SKM-1 (cell line): Measurements from ENCODE around the gene PRSS50.
"Not testable (repeated sequence)": the region's sequence is repeated elsewhere in the genome, so short reads cannot be mapped to it uniquely, and the experiment has no call there.

Source experiments
- DNase-seq: peaks from one replicate; lab custom pipeline; 2025; ENCODE audit not compliant: unreplicated experiment; lab: John Stamatoyannopoulos, UW

PRSS50 gene

DNA sequence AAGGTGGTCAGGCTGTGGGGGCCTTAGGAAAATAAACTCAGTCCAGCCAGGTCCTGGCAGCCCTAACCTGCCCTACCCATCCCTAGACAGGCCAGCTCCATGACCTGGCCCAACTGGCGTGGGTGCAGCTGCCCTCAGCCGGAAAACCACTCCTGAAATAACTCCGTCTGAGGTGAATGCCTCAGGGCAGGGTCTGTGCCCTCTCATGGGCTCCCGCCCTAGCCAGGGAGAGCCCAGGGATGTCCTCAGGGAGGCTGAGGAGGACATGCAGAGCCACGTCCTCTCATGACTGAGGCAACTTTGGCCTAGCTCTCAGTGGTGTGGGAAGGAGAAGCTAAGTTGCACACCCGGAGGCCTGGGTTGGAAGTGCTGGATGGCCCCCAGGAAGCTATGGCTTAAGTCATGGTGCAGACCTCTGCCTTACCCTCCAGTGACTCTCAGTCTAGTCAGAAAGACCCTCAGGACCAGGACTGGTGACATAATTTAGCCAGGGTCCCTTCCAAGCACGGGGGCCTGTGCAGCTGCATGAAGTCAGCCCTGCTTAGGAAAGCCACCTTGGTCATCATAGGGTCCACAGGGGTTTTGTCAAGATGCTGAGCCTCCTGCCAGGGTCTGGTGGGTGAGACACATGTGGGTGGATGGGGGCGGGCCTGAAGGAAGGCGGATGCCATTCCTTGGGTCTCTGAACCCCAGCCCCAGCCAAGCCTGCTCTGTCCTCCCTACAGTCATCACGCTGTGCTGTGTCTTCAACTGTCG lies 9.1 kb downstream of the PRSS50 start:
- no peak for DNase-seq

DNA sequence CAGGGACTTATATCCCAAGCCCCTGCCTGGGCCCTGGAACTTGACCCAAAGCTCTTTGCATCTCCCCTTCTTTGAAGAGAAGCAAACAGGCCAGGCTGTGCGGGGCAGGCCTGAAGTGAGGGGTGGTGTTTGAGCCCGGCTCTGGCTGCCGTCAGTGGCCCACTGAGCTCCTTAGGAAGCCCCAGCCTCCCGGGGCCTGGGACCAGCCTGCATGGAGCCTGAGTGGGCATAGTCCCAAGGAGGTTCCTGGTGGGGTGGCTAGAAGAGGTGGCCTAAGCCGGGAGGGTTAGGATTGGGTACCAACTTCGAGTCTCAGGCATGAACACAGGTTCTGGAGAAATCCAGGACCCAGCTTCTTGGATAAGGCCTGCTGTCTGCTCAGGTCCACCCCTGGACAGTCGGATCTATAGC lies 10.1 kb downstream of the PRSS50 start:
- DNase-seq, result no peak

DNA sequence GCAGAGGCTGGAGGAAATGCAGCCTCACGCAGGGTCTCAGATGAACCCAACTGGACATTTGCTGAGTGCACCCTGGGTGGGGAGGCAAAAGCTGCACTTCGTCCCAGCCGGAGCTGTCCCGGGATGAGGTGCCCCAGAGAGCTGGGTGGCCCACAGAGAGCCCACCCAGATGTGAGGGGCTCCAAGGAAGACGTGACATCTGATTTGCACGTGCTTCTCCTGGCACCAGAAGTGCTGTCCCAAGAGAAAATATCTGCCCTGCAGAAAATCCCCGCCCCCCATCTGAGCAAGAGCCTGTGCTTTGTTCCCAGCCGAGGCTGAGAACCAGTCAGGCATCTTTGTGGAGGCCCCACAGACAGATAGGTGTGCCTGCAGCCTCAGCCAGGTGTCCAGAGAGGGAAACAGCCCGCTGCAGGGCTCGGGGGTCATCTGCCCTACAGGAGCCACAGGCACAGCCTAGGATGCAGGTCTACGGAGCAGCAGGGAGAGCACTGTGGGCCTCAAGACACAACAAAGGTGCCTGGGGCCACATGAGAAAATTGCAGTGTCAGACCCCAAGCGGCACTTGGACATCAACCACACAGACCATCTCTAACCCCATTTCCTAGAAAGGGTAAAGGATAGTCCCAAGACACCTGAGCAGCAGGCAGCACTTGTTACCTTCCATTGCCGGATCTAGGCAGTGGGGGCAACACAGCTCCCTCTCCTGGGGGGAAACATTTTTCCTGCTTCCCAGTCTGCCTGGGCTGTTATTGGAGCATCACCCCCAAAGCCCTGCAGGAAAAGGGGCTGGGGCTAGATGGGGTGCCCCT lies 10.7 kb downstream of the PRSS50 start:
- no peak for DNase-seq

DNA sequence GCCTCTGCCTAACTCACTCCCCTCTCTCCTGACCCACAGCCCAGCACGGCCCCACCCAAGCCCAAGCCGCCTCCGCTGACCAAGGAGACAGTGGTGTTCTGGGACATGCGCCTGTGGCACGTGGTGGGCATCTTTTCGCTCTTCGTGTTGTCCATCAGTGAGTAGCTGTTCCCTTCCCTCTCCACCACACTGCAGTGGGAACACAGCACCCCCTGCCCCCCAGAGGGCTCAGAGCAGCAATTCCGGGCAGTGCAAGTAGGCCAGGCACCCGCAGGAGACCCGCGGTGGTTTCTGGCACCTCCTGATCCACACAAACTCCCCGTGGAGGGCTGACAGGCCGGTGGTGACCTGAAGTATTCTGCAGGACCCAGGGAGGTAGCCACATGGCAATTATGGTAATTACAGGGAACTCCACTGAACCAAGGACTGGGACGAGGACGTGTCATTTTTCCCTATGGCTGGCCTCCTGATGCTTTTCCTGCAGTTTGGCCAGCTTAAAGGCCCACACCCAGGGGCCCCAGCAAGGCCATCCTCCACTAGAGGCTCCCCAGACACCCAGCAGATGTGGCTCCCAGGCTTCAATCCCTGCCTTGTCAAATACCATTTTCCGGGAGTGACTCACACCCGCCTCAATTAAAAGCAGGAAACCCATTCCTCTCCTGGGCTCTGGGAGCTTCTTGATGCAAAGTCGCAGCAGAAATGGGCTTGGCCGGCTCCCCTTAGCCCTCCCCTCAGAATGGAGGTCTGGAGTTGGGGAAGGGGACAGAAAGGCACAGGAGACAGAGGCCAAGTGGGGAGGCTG lies 11.7 kb downstream of the PRSS50 start:
- DNase-seq, result no peak

DNA sequence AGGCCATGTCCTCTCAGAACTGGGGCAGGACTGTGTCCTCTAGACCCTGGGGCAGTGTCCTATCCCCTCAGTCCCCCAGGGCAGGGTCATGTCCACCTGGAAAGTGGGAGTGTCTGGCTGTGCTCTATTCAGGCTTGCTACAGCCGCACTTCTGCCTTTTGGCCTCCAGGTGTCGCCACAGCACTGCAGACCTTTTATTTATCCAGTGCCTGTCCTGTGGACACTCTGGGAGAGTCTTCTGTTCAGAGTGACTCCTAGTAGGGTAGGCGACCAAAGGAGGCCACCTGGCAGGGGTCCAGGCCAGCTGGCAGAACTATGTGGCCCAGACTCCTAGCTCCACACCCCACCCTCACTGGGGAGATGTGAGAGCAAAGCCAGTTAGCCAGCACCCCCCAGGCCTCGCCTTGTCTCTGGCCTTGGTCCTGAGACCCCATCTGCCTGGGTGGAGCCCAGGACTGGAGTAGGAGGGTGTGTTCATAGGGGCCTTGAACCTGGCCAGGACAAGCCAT lies 12.6 kb downstream of the PRSS50 start:
- no peak for DNase-seq

DNA sequence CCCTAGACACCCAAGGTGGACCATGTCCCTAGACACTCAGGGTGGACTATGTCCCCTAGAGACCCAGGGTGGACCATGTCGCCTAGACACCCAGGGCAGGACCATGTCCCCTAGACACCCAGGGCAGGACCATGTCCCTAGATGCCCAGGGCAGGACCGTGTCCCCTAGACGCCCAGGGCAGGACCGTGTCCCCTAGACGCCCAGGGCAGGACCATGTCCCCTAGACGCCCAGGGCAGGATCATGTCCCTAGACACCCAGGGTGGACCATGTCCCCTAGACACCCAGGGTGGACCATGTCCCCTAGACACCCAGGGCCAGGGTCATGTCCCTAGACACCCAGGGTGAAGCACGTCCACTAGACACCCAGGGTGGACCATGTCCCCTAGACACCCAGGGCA lies 13.3 kb downstream of the PRSS50 start:
- not testable (repeated sequence) for DNase-seq

DNA sequence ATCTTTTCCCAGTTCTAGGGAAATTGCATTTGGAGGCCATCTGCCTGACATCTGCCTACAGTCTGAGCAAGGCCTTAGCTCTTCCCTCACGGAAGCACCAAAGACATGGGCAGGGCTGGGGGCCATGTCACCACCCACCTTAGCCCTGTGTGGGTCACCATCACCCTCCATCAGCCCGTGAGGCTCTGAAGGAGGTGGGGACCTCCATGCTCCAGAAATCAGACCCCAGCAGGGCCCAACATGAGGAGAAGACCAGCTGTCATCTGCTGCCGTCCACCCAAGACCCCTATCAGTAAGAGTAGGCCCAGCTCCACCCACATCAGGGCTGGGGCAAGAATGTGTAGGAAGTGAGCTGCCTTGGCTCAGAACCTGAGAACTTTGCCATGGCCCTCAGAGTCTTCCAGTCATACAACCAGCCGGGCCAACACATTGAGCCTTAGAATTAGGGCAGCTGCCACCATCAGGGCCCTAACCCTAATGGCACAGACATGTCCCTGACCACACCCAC lies 14.6 kb downstream of the PRSS50 start:
- DNase-seq, result no peak

DNA sequence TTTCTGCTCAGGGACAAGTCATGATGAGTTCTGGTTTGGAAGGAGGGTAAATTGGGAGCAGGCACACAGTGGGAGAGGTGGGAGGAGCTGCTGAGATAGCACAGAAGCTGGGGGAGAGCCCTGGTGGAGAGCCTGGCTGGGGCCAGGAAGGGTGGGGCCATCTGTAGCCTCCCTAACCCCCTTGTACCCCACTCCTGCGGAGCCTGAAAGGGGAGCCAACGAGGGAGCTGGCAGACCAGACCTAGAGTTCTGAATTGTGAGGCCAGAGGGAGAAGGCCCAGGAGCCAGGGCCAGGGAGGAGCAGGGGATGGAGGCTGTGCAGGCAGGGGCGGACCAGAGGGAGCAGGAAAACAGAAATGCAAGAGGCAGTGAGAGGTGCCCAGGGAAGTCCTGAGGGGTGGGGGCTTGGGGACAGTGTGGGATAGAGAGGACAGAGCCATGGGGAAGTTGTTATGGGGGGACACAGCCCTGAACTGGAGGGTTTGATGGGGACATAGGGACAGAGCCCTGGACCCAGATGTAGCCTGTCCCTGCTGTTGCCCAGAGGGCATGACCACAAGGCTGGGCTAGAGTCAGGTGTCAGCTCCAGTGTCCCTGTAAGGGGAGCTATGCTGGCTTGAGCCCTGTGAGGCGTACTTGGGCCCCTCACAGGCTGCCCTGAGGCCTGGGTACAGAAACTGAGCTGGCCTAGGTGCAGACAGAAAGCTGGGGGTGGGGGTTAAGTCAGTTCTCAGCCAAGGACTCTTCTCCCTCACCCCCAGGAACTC lies 15.2 kb downstream of the PRSS50 start:
- DNase-seq, result no peak

DNA sequence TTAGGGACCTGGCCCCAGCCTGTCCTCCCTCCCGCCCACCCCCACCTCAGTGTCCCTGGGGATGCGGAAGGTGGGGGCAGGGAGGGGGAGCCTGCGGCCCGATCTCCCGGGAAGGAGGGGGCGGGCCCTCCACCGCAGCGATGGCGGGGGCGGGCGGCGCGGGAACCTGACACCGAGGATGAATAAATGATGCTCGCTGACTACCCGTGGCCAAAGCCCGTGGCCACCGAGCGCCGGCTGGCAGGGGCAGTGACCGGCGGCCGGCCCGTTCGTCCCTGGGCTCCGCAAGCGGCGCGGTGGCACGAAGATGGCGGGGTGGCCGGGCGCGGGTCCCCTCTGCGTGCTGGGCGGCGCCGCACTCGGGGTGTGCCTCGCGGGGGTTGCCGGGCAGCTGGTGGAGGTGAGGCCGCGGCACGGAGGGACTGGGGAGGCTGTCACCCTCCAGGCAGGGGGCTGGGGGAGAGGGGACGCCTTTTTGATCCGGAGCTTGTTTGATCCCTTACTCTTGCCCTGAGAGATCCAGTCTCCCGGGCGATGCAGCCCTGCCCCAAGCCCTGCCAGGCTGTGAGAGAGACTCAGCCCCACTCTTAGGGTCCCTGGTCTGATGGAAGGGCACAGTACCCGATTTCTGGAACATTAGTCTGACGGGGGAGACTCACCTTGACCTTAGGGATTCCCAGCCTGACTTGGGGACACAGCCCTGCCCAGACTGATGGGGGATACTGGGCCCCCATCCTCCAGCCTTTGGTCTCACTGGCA lies 16.3 kb downstream of the PRSS50 start, which contains the start of gene TMIE:
Gene TMIE (plus strand): TSS at position 212 of the 759 bp plus-strand sequence. CDS start 96 bp downstream, at position 308.
- DNase-seq, result no peak

DNA sequence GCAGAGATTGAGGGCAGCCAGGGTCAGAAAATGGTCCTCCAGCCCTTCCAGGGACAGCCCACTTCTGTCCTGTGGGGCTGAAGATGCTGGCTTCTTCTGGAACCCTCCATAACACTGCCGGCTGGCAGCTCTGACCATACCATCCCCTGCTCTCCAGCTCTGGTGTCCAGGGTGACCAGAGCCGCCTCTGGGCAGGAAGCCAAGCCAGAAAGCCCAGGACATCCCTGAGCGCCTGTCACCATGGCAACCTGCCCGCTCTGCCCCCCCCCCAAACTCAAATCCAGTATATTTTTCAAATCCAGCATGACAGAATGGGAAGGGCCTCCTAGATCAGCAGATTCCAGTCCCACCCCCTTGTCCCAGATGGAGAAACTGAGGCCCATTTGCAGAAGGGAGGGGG lies 16.9 kb downstream of the PRSS50 start:
- DNase-seq, result no peak

DNA sequence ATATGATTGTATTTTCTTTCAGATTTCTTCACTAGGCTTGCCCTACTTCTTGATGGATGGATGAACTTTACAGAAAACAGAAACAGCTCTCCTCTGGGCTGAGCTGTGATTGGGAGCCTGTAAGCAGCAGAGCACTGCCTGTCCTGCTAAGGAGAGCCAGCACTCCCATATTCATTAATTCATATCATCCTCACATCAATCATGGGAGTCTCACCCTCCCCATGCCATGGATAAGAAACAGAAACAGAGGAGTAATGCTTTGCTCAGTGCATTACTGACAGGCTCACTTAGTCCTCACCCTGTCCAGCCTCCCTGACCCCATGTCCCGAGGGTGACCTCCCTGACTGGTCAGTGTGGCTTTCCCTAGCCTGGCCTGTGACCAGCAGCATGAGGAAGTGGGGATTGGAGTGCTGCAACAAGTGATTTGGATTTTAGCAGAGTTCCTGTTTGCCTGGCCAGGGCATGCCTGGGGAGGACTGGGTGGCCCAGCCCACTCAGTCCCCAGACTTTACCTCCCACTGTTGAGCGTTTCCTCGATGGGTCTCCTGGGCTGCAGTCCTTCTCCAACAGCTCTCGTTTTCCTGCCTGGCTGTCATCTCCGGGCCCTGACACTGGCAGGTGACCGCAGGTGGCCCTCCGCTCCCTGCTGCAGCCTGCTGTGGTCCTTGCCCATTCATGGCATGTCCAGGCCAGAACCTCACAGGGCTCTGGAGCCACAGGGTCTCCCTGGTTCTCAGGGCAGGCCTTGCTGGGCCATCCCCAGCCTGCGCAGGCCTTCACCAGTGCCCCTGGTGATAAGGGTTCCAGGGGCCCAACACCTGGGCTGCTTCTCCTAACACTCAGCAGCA lies 17.8 kb downstream of the PRSS50 start:
- DNase-seq, result peak; percentile 51

DNA sequence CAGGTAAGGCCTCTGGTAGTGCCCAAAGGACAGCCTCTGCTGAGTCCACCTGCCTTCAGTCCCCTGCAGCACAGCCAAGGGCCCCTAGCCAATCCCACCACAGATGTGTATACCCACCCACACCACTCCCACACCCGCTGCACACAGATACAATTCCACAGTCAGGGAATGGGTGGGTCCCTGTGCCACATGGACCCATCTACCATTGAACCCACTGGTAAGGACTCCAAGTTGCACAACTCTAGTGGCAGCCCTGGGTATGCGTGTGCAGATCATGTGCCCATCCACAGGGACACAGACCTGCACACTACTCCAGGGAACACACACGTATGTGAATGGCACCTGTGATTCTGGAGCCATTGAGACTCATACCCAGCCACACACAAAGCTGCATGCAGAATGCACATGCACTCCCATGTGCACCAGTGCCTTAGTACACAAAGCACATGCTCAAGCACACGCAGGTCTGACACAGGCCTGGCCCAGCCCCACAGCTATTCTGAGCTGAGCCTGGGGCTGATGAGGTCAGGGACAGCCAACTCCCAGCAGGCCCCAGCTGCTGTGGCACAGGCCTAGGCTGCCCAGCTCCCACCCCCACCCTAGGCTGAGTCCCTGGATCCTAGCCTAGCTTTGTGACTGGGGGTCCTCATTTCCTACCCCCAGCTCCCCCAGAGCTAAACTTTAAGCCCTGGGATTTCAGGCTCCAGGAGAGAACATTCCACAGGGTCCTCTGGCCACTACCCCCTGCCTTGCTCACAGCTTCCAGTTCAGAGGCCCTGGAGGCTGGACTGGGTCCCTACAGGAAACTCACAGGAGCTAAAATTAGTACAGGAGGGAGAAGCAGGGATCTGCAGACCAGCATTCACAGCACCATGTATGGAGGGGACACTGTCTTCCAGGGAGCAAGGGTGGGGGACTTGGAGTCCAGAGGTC lies 21.4 kb downstream of the PRSS50 start:
- DNase-seq, result no peak

DNA sequence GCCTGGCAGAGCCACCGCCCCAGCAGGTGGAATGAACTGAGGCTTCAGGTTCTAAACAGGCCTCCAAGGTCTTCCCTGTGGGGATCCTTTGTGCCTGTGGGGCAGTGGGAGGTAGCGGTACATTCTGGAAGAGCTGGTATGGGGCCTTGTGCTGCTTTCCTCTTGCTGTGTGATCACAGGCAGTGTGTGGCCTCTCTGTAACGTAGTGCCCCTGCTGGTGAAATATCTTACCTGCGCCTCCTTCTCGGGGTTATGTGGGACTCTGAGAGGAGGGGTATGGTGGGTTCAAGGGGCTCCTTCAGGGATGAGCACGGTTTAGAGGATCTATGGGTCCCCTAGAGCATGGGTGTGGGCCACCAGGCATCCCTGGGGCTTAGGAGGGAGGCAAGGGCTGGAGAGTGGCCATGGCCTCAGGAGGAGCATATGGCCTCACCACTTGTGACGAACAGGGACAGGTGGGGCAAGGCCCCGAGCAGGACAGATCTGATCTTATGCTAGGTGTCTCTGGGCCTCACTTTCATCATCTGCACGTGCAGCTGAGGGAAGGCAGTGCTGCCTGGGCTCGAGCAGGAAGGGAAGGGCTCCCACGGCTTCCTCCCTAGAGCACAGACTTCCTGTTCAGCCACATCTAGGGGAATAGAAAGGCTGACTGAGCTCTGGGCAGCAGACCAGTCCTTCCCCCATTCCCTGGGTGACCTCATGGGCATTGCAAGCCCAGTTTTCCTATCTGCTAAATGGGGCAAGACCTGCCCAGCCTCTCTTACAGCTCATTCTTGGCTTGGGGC lies 22.3 kb downstream of the PRSS50 start:
- peak; percentile 83 for DNase-seq

DNA sequence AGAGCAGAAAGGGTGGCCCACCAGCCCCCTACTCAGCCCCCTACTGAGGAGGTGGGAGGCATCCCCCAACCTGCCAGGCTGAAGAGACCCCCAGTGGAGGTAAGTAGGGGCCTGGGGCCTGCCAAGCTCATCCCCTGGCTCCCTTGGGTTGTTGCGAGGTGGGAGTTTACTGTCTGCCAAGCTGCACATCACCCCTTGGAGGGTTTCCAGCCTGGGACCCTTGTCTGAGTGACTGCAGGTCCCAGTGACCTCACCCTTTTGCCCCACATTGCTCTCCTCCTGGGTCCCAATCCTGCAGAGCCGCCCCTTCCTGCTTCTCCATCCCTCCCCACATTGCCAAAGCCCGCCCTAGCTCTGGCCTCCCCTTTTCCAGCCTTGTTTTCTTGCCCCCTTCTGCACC lies 23.1 kb downstream of the PRSS50 start:
- no peak for DNase-seq

DNA sequence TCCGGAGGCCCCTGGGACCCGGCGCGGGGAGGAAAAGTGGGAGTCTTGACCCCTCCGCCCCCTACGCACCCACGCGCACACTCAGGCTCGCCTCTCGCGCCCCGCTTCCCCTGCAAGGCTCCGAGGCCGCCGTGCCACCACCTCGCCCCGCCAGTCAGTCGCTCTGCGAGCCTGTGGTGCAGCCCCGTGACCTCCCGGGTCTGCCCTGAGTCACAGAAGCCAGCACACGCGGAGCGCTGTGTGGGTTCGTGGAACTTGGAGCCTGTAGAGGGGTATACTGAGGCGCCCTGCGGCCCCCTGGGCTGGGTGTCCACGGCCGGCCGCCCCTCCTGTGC lies 23.8 kb downstream of the PRSS50 start:
- no peak for DNase-seq

DNA sequence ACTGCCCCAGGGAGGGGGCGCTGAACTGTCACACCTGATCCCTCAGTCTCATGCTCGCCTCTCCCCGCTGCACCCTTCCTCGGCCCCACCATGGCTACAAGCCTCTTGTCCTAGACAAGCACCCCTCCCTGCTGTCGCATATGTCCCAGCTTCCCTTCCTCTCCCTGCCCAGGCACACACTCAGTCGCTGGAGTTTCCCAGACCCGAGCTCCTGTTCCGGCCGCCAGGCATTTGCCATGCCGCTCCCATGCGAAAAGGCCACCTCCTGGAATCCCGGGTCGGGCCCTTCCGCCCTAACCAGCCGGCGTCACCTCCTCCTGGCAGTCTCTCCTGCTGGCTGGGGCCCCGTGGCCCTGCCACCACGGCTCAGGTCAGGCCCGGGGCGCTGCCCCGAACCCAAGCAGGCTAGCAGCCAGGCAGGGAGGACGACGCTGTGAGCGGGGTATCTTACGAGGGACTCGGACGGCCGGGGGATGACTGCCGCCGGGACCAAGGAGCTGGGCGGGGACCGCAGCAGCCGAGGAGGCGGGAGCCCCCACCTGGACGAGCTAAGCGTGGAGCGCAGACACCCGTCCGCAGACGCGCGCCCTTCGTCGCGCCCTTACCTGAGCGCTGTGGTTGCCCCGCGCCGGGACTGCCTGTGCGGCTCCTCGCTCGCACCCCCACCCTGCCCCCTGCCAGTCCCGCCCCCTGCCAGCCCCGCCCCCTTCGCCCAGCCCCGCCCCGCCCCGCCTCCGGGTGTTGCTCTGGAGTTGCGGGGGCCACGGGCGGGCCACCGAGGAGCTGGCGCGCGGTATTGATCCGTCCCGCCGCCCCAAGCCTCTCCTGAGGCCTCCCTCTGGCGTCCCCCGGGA lies 24.4 kb downstream of the PRSS50 start, which contains the start of gene ALS2CL:
Gene ALS2CL (minus strand): TSS at position 642 of the 854 bp plus-strand sequence. CDS start 4,239 bp downstream, outside the sequence.
- DNase-seq, result no peak
